Sigmoid colon (tissue), 7 donors: ENCODE data around the gene OR6J1. TPM values are rescaled to one million over a fixed set of nuclear protein-coding genes. Genes with fewer than 3 reads are reported as not detected.

Experiments
- DNase-seq: peaks from one replicate; pipeline ENCODE4 v3.0.0-alpha.2; 2019
- H3K27ac ChIP-seq, 4 donors: fragments of 200-600 bp; sonication (generic); one replicate each; pipeline ENCODE4 v1.5.1; 2016 to 2019; ENCODE audit warnings: mild to moderate bottlenecking in 1 of 4
- H3K27me3 ChIP-seq, 3 donors: fragments of 200-600 bp; sonication (generic); one replicate each; pipeline ENCODE4 v1.5.1; 2019; ENCODE audit warnings: mild to moderate bottlenecking in 1 of 3
- H3K36me3 ChIP-seq, 4 donors: fragments of 200-600 bp; sonication (generic); one replicate each; pipeline ENCODE4 v1.5.1; 2016 to 2019
- H3K4me1 ChIP-seq, 4 donors: fragments of 200-600 bp; sonication (generic); one replicate each; pipeline ENCODE4 v1.5.1; 2017 to 2019
- H3K4me3 ChIP-seq, 4 donors: fragments of 200-600 bp; sonication (generic); one replicate each; pipeline ENCODE4 v1.5.1; 2017 to 2019; ENCODE audit warnings: mild to moderate bottlenecking in 2 of 4, moderate library complexity in 1 of 4
- H3K9me3 ChIP-seq, 4 donors: fragments of 200-600 bp in 3 of 4; sonication (generic) in 3 of 4; one replicate each; pipeline versions ENCODE4 v1.5.1 to v1.6.1; 2013 to 2019
- EP300 ChIP-seq, 4 donors: sonication (generic); formaldehyde crosslinking; IDR thresholded peaks; one replicate each; pipeline ENCODE4 v1.6.1; 2017; ENCODE audit warnings: antibody characterized with exemption in 4 of 4
- POLR2A ChIP-seq, 2 donors: fragments of 450-650 bp; IDR thresholded peaks; one replicate each; pipeline ENCODE4 v1.6.1; 2016; ENCODE audit warnings: antibody characterized with exemption in 2 of 2, mild to moderate bottlenecking in 2 of 2, moderate library complexity in 2 of 2
- POLR2AphosphoS5 ChIP-seq, 4 donors: sonication (generic); formaldehyde crosslinking; IDR thresholded peaks; one replicate each; pipeline ENCODE4 v1.6.1; 2017; ENCODE audit warnings: antibody characterized with exemption in 4 of 4
- WGBS, 2 donors: extraction: QIAGEN DNeasy Blood & Tissue Kit; methylation state at CpG; one replicate each; pipeline ENCODE4 v1.1.7; 2013; 5-methylcytosine and 5-hydroxymethylcytosine counted together
- intact Hi-C: fragments of 100-400 bp; cut with DNase I; formaldehyde crosslinking; loops from one replicate; pipeline ENCODE4 v1.15.1; 2023
- polyA plus RNA-seq, 3 donors: library from polyadenylated mRNA; stranded (reverse); fragments of 200-250 nt; gene quantifications; one replicate each; pipeline ENCODE4 v1.2.3, GENCODE V29; 2013
- total RNA-seq, 4 donors: library from RNA; depleted of rRNA; stranded (reverse); fragments of >200 nt; gene quantifications; one replicate each; pipeline ENCODE4 v1.1.0, GENCODE V29; 2016
- TF ChIP-seq, protein P1 (sequence below), 4 experiments: fragments of 450-650 bp in 3 of 4; fragments of 200-600 bp in 1 of 4; IDR thresholded peaks; one replicate each; pipeline ENCODE4 v1.5.1; 2016 to 2019; ENCODE audit warnings: antibody characterized with exemption in 4 of 4, mild to moderate bottlenecking in 3 of 4, moderate library complexity in 2 of 4
- donor health status: healthy with polysubstance abuse.
- donor health status: Bipolar disorder and iron deficiency.
- donor health status: healthy.

OR6J1 gene
- total and polyA plus RNA-seq, 7 donors = not detected

DNA sequence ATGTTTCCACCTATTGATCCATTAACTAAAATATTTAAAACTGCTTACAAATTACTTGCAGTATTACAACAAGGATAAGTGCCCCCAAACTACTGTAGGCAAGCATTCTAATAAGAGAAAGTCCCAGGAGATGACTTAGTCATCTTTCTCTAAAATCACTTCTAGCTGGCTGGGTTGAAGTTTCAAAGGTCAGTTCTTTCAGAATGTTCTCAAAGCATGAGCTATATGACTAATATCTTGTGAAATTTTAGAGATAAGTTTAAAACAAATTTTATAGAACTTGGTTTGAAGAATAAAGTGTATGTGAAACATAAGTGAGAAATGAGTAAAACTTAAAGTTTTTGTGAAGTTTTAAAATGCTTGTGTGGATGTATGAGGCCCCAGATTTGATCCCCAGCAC is 24.3 kb upstream of the OR6J1 start:
- Histone ChIP-seq H3K27ac (no peak overlapping the region), H3K36me3 (no peaks in the 10 kb centered on the region), H3K9me3 (no peaks in the 10 kb centered on the region), H3K4me3 (no peak overlapping the region), H3K4me1 (no peaks in the 10 kb centered on the region), H3K27me3 (no peaks in the 10 kb centered on the region)
- no peak for DNase-seq
- intact Hi-C loops = no loop called here
- TF ChIP-seq POLR2A (IDR thresholded peaks at IDR 0.05) (no peak), EP300 (IDR thresholded peaks at IDR 0.05) (no peak), POLR2AphosphoS5 (IDR thresholded peaks at IDR 0.05) (no peak)
- TF ChIP-seq, protein P1, sequence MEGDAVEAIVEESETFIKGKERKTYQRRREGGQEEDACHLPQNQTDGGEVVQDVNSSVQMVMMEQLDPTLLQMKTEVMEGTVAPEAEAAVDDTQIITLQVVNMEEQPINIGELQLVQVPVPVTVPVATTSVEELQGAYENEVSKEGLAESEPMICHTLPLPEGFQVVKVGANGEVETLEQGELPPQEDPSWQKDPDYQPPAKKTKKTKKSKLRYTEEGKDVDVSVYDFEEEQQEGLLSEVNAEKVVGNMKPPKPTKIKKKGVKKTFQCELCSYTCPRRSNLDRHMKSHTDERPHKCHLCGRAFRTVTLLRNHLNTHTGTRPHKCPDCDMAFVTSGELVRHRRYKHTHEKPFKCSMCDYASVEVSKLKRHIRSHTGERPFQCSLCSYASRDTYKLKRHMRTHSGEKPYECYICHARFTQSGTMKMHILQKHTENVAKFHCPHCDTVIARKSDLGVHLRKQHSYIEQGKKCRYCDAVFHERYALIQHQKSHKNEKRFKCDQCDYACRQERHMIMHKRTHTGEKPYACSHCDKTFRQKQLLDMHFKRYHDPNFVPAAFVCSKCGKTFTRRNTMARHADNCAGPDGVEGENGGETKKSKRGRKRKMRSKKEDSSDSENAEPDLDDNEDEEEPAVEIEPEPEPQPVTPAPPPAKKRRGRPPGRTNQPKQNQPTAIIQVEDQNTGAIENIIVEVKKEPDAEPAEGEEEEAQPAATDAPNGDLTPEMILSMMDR (IDR thresholded peaks at IDR 0.05) = no peak

DNA sequence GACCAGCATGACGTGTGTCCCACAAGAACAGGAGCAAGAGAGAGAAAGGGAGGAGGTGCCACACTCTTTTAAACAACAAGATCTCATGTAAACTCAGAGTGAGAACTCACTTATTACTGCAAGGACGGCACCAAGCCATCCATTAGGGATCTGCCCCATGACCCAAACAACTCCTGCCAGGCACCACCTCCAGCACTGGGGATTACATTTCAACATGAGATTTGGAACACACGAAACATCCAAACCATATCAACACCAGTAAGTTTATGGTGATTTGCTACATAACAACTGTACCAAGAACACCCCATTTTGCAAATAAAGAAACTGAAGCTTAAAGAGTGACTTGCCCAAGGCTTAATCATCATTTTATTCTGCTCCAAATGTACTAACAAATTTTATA is 23.7 kb upstream of the OR6J1 start:
- DNase-seq = no peak
- 79 to 88% methylated on average over 3 of the region's 3 CpGs for WGBS, 2 donors
- no peak overlapping the region for H3K4me3 ChIP-seq
- H3K4me1 ChIP-seq = no peaks in the 10 kb centered on the region
- H3K27ac ChIP-seq = no peak overlapping the region
- H3K9me3 ChIP-seq = no peaks in the 10 kb centered on the region
- intact Hi-C loops = no loop called here
- no peaks in the 10 kb centered on the region for H3K27me3 ChIP-seq
- H3K36me3 ChIP-seq = no peaks in the 10 kb centered on the region
- no peak for TF ChIP-seq EP300 (IDR thresholded peaks at IDR 0.05)
- TF ChIP-seq POLR2AphosphoS5 (IDR thresholded peaks at IDR 0.05) = no peak
- TF ChIP-seq POLR2A (IDR thresholded peaks at IDR 0.05) = no peak
- TF ChIP-seq, protein P1 (IDR thresholded peaks at IDR 0.05) = no peak

- Histone ChIP-seq H3K36me3 (no peaks in the 10 kb centered on the region), H3K4me1 (no peaks in the 10 kb centered on the region), H3K27me3 (no peaks in the 10 kb centered on the region), H3K9me3 (no peaks in the 10 kb centered on the region), H3K27ac (no peak overlapping the region), H3K4me3 (no peak overlapping the region)
- TF ChIP-seq EP300 (IDR thresholded peaks at IDR 0.05) = no peak
- TF ChIP-seq, protein P1 (IDR thresholded peaks at IDR 0.05) = no peak
- TF ChIP-seq POLR2A (IDR thresholded peaks at IDR 0.05) = no peak
- TF ChIP-seq POLR2AphosphoS5 (IDR thresholded peaks at IDR 0.05) = no peak
- WGBS, 2 donors = 90 to 92% methylated on average over 5 of the region's 5 CpGs
- intact Hi-C loops = no loop called here
- no peak for DNase-seq
These were observed 22.2 kb upstream of the OR6J1 start for GRCh38 chr14:22666203-22666893.

- no peak overlapping the region for H3K27ac ChIP-seq
- TF ChIP-seq POLR2A (IDR thresholded peaks at IDR 0.05) (no peak), POLR2AphosphoS5 (IDR thresholded peaks at IDR 0.05) (no peak), EP300 (IDR thresholded peaks at IDR 0.05) (no peak)
- TF ChIP-seq, protein P1 (IDR thresholded peaks at IDR 0.05) = no peak
- WGBS, 2 donors = 70 to 82% methylated on average over 6 of the region's 6 CpGs
- H3K36me3 ChIP-seq = no peaks in the 10 kb centered on the region
- intact Hi-C loops = no loop called here
- H3K9me3 ChIP-seq = no peaks in the 10 kb centered on the region
- no peak overlapping the region for H3K4me3 ChIP-seq
- H3K27me3 ChIP-seq = no peaks in the 10 kb centered on the region
- DNase-seq = no peak
- H3K4me1 ChIP-seq = no peaks in the 10 kb centered on the region
These were observed 20.1 kb upstream of the OR6J1 start for GRCh38 chr14:22664261-22664660.

DNA sequence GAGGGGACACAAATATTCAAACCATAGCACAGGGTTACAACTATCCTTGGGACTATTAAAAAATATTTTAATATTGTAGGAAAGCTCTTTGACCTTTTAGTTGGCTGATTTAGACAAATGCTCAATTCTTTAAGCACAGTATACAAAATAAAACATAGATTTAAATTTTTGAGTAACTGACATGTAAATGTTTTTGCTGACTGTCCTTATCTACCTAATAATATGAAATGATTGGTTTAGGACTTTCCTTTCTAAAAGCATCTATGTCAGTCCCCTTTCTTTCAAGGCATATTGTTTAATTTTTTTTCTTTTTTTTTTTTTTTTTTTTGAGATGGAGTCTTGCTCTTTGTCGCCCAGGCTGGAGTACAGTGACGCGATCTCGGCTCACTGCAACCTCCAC is 16.5 kb upstream of the OR6J1 start:
- Histone ChIP-seq H3K9me3 (no peaks in the 10 kb centered on the region), H3K36me3 (no peaks in the 10 kb centered on the region), H3K4me1 (peaks cover 0 to 9% (median 4%) of the 10 kb centered on the region in 4 donors), H3K27me3 (no peaks in the 10 kb centered on the region), H3K4me3 (no peak overlapping the region), H3K27ac (no peak overlapping the region)
- intact Hi-C loops = no loop called here
- WGBS, 2 donors = 94 to 95% methylated on average over 4 of the region's 4 CpGs
- DNase-seq = no peak
- TF ChIP-seq POLR2AphosphoS5 (IDR thresholded peaks at IDR 0.05) (no peak), EP300 (IDR thresholded peaks at IDR 0.05) (no peak), POLR2A (IDR thresholded peaks at IDR 0.05) (no peak)
- TF ChIP-seq, protein P1 (IDR thresholded peaks at IDR 0.05) = no peak
